HepG2 (cell line): ENCODE data around the gene ABI3. TPM values are rescaled to one million over a fixed set of nuclear protein-coding genes. Genes with fewer than 3 reads are reported as not detected.

Source experiments
- CBX5 ChIP-seq: sonication (generic); formaldehyde crosslinking; IDR thresholded peaks from 2 replicates; pipeline ENCODE4 v1.4.0; 2020; ENCODE audit warnings: missing genetic modification reagents, borderline replicate concordance
- HMG20A ChIP-seq: IDR thresholded peaks from 2 replicates; pipeline ENCODE4 v1.6.1; 2016; ENCODE audit warnings: borderline replicate concordance
- MED13 ChIP-seq: sonication (generic); formaldehyde crosslinking; IDR thresholded peaks from 2 replicates; pipeline ENCODE4 v1.5.0; 2020; ENCODE audit warnings: missing genetic modification reagents
- NCOR1 ChIP-seq: fragments of 200-600 bp; sonication (generic); IDR thresholded peaks from 2 replicates; pipeline ENCODE4 v1.7.0; 2017; ENCODE audit warnings: antibody characterized with exemption, low read length, borderline replicate concordance
- NR2F1 ChIP-seq, 2 experiments: fragments of 450-650 bp in 1 of 2; formaldehyde crosslinking in 1 of 2; IDR thresholded peaks; 2 replicates each; pipeline versions ENCODE4 v1.5.0 to v1.6.1; 2016 to 2020; ENCODE audit warnings: mild to moderate bottlenecking in 1 of 2, missing compliant biosample characterization in 1 of 2, missing genetic modification reagents in 1 of 2, moderate library complexity in 1 of 2
- NRL ChIP-seq: sonication (generic); formaldehyde crosslinking; IDR thresholded peaks from 2 replicates; pipeline ENCODE4 v1.5.0; 2020; ENCODE audit warnings: missing genetic modification reagents, mild to moderate bottlenecking, moderate library complexity, borderline replicate concordance
- SAP130 ChIP-seq: IDR thresholded peaks from 2 replicates; pipeline ENCODE4 v1.6.1; 2016; ENCODE audit warnings: low read depth
- SMARCE1 ChIP-seq: fragments of 450-650 bp; IDR thresholded peaks from 2 replicates; pipeline ENCODE4 v1.6.1; 2017; ENCODE audit warnings: borderline replicate concordance
- SP2 ChIP-seq: sonication (generic); formaldehyde crosslinking; IDR thresholded peaks from 2 replicates; pipeline ENCODE4 v1.5.1; 2020; ENCODE audit warnings: mild to moderate bottlenecking, missing genetic modification reagents
- ZFP82 ChIP-seq: sonication (generic); formaldehyde crosslinking; IDR thresholded peaks from 2 replicates; pipeline ENCODE4 v1.5.1; 2020; ENCODE audit warnings: mild to moderate bottlenecking, missing genetic modification reagents, borderline replicate concordance
- ZKSCAN1 ChIP-seq: fragments of 150-350 bp; IDR thresholded peaks from 2 replicates; pipeline ENCODE4 v1.6.1; 2014; ENCODE audit warnings: low read length
- ZNF274 ChIP-seq: sonication (generic); formaldehyde crosslinking; IDR thresholded peaks from 2 replicates; pipeline ENCODE4 v1.5.1; 2020; ENCODE audit warnings: mild to moderate bottlenecking, missing genetic modification reagents
- ZNF280B ChIP-seq: sonication (generic); formaldehyde crosslinking; IDR thresholded peaks from 2 replicates; pipeline ENCODE4 v1.5.0; 2020; ENCODE audit warnings: missing genetic modification reagents, mild to moderate bottlenecking, borderline replicate concordance
- ZNF326 ChIP-seq: sonication (generic); formaldehyde crosslinking; IDR thresholded peaks from 2 replicates; pipeline ENCODE4 v1.4.0; 2020; ENCODE audit warnings: missing genetic modification reagents, borderline replicate concordance
- ZNF337 ChIP-seq: sonication (generic); formaldehyde crosslinking; IDR thresholded peaks from 2 replicates; pipeline ENCODE4 v1.5.1; 2020; ENCODE audit warnings: missing genetic modification reagents, low read depth, mild to moderate bottlenecking, borderline replicate concordance
- ZNF407 ChIP-seq: sonication (generic); formaldehyde crosslinking; IDR thresholded peaks from one replicate; pipeline ENCODE4 v1.5.1; 2020; ENCODE audit warnings: mild to moderate bottlenecking, missing genetic modification reagents; ENCODE audit errors: not compliant biosample characterization
- ZNF552 ChIP-seq: sonication (generic); formaldehyde crosslinking; IDR thresholded peaks from 2 replicates; pipeline ENCODE4 v1.9.0; 2022; ENCODE audit warnings: missing genetic modification reagents, mild to moderate bottlenecking, borderline replicate concordance
- ZNF556 ChIP-seq: sonication (generic); formaldehyde crosslinking; IDR thresholded peaks from 2 replicates; pipeline ENCODE4 v1.4.0; 2020; ENCODE audit warnings: mild to moderate bottlenecking, missing genetic modification reagents, borderline replicate concordance
- ZNF709 ChIP-seq: sonication (generic); formaldehyde crosslinking; IDR thresholded peaks from 2 replicates; pipeline ENCODE4 v1.5.0; 2020; ENCODE audit warnings: mild to moderate bottlenecking, missing genetic modification reagents
- polyA plus RNA-seq, 8 experiments: library from polyadenylated mRNA; depleted of rRNA in 3 of 8; stranded (reverse) in 7 of 8; unstranded in 1 of 8; fragments of >200 nt; fragmentation: Illumina TruSeq in 4 of 8; extraction: Trizol in 4 of 8; gene quantifications; 2 replicates each; pipeline versions ENCODE4 v1.2.1 to v1.2.3, GENCODE V29; 2011 to 2016; ENCODE audit warnings: low read depth in 4 of 8, missing spikeins in 1 of 8, mixed read lengths in 1 of 8; ENCODE audit not compliant: insufficient read depth in 1 of 8
- total RNA-seq, 5 experiments: library from RNA; depleted of rRNA; stranded (reverse); fragments of >200 nt; fragmentation: Illumina TruSeq; extraction: Trizol; gene quantifications; 2 replicates each; pipeline ENCODE4 v1.2.3, GENCODE V29; 2016; ENCODE audit warnings: low read depth in 1 of 5
- TF ChIP-seq, protein P1 (sequence below): sonication (generic); formaldehyde crosslinking; IDR thresholded peaks from 2 replicates; pipeline ENCODE4 v1.4.0; 2020; ENCODE audit warnings: missing genetic modification reagents; ENCODE audit errors: not compliant biosample characterization

Gene ABI3
- total and polyA plus RNA-seq, 2 of the 13 experiments (the other 11 are each of a cell fraction or from before 2014, with no cell fraction given) = not detected

- no peak for TF ChIP-seq ZNF407 (CRISPR knock-in tag)
- TF ChIP-seq CBX5 (CRISPR knock-in tag) = no peak
- TF ChIP-seq NRL (CRISPR knock-in tag) = peak; percentile 68; the same call in 1 of the 2 replicates
- TF ChIP-seq NR2F1 (CRISPR knock-in tag; IDR thresholded peaks at IDR 0.05) = no peak
- no peak for TF ChIP-seq SAP130
- TF ChIP-seq ZNF274 (CRISPR knock-in tag) = peak; percentile 63; the same call in 1 of the 2 replicates
- TF ChIP-seq ZNF326 (CRISPR knock-in tag) = no peak
- TF ChIP-seq ZNF552 (CRISPR knock-in tag) = no peak
- no peak for TF ChIP-seq ZFP82 (CRISPR knock-in tag)
- TF ChIP-seq HMG20A (CRISPR knock-in tag) = no peak
- no peak for TF ChIP-seq SMARCE1
- no peak for TF ChIP-seq SP2
- no peak for TF ChIP-seq NCOR1
- no peak for TF ChIP-seq ZNF556 (CRISPR knock-in tag)
- no peak for TF ChIP-seq MED13
- no peak for TF ChIP-seq ZNF337 (CRISPR knock-in tag)
- TF ChIP-seq ZKSCAN1 = no peak
- TF ChIP-seq, protein P1, sequence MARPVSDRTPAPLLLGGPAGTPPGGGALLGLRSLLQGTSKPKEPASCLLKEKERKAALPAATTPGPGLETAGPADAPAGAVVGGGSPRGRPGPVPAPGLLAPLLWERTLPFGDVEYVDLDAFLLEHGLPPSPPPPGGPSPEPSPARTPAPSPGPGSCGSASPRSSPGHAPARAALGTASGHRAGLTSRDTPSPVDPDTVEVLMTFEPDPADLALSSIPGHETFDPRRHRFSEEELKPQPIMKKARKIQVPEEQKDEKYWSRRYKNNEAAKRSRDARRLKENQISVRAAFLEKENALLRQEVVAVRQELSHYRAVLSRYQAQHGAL (CRISPR knock-in tag) = no peak
- no peak for TF ChIP-seq ZNF709 (CRISPR knock-in tag)
- TF ChIP-seq ZNF280B (CRISPR knock-in tag) = 0 out of 2 replicates have a peak, but pooled peaks have one; percentile 46
Observed at GRCh38 chr17:49223517-49224197, 13.2 kb downstream of the ABI3 start (continued).
